Measurements from ENCODE around the gene WDR91.

WDR91 gene

DNA sequence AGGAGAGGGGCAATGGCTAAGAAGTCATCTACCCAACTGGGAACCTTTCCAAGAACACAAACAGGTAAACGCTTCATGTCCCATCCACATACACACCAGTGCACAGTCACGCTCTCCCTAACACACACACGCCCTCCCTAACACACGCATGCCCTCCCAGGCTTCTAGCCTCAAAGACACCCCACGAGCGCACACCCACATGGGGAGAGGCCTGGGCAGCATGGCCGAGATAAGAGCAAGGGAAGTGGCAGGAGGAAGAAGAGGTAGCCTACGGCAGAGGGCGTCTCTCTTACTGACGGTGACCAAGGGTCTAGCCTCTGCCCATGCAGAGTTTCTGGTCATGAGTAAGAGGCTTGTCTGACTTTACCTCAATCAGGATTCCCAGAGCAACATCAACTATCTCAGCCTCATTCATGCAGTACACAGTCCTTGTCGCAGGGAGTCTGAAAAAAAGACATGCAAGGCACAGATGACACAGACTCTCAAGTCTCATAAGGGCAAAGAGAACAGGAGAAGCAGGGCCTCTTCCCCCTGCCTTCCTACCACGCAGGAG is 43.9 kb downstream of the WDR91 start:
- DNase-seq, result peak in 1 of 10 donors; percentile 49
- intact Hi-C loops (cut with DNase I), result no loop called here

DNA sequence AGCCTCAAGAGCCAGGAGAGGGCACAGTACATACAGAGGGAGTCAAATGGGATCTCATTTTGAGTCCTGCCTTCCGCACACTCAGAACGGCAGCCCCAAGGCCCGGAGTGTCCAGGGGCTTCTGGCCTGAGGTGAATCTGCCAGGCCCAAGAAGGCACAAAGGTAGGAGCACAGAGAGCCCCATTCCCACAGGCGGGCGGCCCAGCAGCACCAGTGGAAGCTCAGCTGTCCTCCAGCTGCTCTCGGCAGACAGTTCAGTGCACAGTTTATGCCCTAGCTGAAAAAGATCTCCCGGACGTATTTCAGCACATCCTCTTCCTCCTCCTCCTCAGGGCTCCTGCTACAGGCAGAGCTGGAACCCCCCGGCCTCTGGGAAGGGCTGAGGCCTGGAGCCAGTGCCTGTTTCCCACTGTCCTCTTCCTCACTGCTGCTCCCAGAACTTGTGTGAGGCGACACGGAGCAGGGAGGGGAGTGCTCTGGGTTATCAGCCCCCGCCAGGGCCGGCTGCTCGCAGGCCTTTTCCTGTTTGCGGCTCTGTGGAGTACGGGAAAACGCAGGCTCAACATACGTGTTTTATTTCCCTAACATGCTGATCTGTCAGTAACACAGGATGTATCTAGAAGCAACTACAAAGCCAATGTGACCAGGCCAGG is 44.9 kb downstream of the WDR91 start:
- peak in 1 of 10 donors; percentile 55 for DNase-seq
- intact Hi-C loops (cut with DNase I), result no loop called here

DNA sequence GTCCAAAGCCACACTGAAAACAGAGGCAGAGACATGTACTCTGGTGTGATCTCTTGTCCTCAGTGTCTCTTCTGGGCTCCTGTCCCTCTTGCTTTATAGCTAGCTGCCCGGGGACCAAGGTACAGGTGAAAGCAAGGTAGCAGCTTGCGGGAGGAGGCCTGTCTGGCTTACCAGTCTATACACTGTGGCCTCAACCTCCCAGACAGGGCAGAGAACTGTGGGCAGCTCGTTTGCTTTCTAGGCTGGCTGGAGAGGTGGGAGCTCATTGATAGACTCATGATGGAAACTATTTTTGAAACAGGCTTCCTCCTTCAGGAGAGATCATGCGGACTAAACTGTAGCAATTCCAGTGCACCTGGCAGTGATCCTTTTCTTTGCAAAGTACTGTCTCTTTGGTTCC is 45.5 kb downstream of the WDR91 start:
- no peak for DNase-seq
- intact Hi-C loops (cut with DNase I), result no loop called here

DNA sequence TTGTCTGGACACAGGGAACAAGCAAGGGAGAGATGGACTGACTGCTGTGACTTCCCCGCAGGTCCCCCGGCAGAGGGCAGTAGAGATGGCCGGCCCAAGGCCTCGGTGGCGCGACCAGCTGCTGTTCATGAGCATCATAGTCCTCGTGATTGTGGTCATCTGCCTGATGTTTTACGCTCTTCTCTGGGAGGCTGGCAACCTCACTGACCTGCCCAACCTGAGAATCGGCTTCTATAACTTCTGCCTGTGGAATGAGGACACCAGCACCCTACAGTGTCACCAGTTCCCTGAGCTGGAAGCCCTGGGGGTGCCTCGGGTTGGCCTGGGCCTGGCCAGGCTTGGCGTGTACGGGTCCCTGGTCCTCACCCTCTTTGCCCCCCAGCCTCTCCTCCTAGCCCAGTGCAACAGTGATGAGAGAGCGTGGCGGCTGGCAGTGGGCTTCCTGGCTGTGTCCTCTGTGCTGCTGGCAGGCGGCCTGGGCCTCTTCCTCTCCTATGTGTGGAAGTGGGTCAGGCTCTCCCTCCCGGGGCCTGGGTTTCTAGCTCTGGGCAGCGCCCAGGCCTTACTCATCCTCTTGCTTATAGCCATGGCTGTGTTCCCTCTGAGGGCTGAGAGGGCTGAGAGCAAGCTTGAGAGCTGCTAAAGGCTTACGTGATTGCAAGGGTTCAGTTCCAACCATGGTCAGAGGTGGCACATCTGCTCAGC is 46.8 kb downstream of the WDR91 start:
- intact Hi-C loops (cut with DNase I), result no loop called here
- peak in 2 of 10 donors; percentile 59 to 86 for DNase-seq

DNA sequence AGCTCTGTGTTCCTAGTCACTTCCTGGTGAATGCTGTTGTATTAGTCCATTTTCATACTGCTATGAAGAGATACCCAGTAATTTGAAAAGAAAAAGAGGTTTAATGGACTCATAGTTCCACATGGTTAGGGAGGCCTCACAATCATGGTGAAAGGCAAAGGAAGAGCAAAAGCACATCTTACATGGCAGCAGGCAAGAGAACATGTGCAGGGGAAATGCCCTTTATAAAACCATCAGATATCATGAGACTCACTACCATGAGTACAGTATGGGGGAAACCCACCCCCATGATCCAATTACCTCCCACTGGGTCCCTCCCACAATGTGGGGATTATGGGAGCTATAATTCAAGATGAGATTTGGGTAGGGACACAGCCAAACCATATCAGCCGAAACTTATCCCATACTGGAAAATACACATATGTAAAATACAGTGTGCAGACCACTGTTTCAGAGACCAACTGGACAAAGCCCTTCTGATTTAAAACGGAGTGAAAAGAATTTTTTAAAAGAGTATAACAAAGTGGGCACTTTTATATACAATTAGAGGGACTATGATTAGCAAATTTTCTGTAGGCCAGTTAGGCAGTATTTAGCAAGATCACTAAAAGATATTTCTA is 48.8 kb downstream of the WDR91 start:
- no peak for DNase-seq

DNA sequence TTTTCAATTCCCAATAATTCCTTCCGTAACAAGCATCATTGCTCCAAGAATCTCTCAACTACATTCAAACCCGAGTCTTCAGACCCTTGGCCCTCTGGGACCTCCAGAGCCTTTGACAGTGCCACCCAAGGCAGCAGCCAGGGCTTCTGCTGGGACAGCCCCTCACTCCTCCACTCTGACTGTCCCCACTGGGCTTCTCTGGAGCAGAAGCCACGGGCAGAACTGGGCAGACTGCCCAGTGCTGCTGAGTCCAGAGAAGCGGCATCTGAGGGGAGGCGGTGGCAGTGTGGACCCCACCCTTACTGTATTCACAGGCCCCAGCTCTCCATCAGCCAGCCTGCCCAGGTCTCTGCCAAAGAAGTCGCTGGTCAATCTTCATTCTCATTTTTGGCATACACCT is 49.7 kb downstream of the WDR91 start:
- intact Hi-C loops (cut with DNase I), result no loop called here
- DNase-seq, result no peak

More for the DNA sequence above, 48.8 kb downstream of the WDR91 start:
- intact Hi-C loops (cut with DNase I), result no loop called here

DNA sequence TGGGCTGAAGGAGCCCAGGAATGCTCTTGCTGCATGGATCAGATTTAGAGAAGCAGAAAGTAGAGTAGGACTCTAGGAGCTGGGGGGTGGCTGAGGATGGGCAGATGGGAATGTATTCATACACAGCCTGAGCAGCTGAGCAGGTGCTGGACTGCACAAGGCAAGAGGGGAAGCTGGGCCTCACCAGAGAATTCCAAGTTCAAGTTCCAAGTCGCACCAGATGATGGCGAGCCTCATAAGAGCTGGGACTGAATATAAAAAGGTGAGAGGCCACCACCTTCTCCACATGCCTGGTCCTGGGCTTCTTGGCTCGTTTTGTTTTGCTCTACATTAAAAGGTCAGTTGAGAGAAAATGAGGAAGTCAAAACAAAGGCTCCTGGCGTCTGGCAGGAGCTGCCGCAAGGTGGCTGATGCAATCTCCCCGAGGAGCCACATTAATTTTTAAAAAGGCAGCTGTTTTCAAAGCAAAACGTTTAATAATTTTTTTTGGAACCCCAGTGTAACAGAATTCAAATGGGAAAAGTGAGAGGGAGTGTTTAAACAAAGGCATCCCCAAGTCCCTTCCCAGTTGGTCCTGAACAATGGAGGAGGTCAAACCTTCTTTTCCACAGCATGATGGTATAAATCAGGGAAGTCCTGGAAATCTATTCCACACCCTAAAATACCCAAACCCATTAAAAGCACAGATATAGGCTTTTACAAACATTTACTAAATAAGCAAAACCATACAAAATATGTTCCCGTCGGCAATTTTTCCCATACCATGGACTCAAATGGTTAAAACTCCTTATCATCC is 50.3 kb downstream of the WDR91 start:
- DNase-seq, result no peak
- intact Hi-C loops (cut with DNase I), result no loop called here

DNA sequence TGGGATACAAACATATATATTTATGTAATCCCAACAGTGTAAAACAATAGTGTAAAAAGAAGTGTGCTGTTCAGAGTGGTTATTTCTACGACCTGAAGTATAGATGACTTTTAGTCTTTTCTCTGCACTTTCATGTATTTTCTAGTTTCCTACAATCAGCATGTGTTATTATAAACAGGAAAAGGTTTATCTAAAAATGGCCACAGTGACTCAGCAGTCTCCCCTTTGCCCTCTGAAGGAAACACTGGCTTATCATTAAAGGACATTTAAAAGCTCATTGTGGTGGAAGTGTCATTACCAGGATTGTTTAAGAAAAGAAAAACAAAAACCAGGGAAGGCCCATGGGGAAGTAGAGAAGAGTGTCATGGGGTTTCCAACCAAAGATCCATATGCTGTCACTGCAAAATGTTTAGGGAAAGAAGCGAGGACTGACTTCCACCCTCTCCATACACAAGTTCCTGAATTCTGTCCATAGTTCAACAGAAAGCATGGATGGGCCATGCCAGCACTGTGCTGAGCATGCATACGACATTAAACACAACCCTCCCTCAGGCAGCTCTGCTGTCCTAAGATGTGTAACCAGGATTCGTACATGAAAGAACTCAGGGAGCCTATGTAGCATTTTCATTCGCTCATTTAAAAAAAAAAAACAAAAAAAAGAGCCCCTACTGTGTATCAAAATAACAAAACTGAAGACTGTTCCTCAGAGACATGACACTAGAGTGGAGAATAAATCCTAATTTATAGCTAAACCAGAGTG is 51.0 kb downstream of the WDR91 start:
- DNase-seq, result no peak
- intact Hi-C loops (cut with DNase I), result no loop called here

DNA sequence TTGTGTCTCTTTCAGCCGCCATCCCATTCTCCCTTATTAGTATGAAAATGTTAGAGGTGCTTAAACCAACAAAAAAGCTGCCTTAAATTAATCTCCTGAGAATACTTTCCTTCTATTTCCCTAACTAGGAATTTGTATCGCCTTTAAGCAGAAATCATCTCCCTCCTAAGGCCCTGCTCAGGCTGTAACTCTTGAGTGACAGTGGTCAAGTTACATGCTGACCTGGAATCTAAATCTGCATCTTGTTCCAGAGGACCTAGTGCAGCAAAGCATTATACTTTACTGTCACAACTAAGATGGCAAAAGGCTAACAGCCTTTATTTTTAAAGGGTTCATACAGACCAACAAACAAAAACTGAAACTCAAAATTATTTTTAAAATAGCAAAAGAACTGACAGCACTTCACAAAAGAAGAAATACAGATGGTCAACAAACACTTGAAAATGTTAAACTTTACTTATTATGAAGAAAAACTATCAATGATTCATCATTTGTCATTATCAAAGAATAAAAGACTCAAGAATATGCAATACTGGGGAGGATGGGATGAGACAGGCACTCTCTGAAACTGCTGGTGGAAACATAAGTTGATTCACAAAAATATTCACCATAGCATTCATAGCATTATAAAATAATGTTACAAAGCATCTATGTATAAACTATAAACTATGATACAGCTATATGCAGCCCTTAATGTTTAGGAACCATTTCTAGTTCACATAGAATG is 51.8 kb downstream of the WDR91 start:
- intact Hi-C loops (cut with DNase I), result no loop called here
- no peak for DNase-seq

DNA sequence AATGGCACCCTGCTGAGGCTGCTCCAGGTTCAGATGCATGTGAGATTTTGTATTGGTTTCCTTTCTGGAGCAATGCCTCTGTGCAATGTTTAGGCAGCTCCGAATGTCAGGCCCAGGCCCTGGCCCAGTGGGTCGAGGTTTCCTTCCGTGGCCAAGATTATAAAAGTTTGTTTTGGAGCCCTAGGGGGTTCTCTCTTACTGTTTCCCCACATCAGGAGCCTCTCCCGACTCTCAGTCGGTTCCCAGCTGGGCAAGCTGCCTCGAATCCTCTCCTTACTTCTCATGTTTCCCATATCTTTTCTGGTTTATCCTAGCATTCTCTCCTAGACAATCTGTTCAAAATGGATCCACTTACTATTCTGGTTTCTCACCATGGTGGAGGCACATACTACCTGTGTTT is 52.5 kb downstream of the WDR91 start:
- intact Hi-C loops (cut with DNase I), result no loop called here

DNA sequence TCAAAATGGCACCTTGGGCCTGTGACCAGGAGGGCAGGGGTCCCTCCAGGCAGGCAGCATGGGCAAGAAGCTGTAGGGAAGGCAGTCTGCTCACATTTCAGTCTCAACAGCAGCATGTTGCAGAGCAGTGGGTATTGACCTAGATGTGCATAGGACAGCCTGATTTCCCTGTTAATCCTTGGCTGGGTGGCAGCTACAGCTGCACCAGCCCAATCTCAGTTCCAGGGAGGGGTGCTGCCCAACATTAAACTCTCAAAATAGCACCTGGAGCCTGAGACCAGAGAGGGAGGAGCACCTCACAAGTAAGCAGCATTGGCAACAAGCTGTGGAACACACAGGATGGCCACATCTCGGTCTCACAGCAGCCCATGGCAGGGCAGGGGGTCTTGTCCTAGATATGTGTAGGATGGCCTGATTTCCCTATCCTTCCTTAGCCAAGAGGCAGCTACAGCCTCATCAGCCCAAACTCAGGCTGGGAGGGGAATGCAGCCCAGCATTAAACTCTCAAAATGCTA is 53.1 kb downstream of the WDR91 start:
- DNase-seq, result no peak
- intact Hi-C loops (cut with DNase I), result no loop called here

More for the DNA sequence above, 52.5 kb downstream of the WDR91 start:
- DNase-seq, result peak in 1 of 10 donors; percentile 67

DNA sequence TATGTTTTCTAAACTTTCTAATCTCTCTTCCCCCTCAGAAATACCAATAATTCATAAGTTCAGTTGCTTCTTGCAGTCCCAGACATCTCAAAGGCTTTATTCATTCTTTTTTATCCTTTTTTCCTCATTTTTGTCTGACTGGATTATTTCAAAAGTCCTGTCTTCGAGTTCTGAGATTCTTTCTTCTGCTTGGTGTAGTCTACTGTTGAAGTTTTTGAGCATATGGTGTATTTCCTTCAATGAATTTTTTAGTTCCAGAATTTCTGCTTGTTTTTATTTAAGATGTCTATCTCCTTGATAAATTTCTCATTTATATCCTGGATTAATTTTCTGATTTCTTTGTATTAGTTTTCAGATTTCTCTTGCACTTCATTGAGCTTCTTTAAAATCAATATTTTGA is 55.0 kb downstream of the WDR91 start:
- intact Hi-C loops (cut with DNase I), result no loop called here
- DNase-seq, result no peak

DNA sequence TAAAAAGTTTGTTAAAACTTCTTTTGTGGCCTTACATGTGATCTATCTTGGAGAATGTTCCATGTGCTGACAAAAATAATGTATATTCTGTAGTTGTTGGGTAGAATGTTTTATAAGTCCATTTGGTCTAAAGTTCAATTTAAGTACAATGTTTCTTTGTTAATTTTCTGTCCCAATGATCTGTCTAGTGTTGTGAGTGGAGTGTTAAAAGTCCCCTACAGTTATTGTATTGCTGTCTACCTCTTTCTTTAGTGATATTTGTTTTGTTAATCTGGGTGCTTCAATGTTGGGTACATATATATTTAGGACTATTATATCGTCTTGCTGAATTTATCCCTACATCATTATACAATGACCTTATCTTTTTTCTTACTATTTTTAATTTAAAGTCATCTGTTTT is 56.6 kb downstream of the WDR91 start:
- no peak for DNase-seq
- intact Hi-C loops (cut with DNase I), result no loop called here

DNA sequence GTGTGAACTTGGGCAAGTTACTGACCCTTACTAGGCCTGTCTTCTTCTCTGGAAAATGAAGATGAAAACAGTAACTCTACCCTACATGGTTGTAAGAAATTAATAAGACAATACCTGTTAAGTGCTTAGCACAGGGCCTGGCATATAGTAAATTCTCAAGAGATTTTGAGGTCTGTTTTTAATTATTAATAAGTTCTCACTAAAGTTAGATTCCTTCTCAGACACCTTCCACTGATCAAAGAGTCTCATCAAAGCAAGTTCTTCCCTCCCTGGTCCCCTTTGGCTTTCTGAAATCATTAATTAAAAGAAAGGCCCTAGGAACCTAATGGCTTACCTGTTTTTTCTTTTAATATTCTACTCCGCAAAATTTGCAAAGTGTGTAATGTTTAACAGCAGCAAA is 58.9 kb downstream of the WDR91 start:
- no peak for DNase-seq
- intact Hi-C loops (cut with DNase I), result no loop called here

DNA sequence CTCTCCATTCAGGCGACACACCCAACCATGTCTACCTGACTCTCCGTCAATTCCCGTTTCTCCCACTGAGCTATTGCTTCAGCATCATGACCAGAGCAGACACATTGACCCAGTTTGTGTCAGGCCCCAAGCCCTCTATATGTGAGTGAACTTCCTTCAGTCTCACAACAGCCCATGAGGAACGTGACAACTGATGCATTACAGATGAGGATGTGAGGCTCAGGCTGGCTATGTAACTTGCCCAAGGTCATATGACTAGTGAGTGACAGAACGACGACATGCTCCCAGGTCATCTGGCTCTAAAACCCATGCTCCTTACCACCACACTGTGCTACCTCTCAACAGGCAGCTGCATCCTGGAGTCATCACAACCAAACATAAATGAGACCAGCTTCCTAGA is 59.8 kb downstream of the WDR91 start:
- intact Hi-C loops (cut with DNase I), result no loop called here
- no peak for DNase-seq

DNA sequence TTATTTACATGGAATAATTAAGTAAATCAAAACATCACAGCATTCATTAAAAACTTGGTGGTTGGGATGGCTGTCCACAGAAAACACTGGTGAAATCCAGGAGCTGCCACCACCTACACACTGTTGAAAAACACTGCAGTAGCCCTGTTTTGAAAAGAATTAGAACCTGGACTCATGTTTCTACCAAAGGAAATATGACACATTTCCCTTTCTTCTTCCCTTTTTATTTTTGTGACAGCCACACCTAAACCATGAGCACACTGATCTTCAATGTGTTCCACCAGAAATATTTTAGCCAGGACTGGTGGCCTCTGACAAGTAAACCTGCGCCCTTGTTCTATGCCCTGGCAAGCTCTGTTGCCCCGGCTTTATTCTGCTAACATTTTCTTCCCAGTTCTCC is 60.2 kb downstream of the WDR91 start:
- DNase-seq, result no peak
- intact Hi-C loops (cut with DNase I), result no loop called here

DNA sequence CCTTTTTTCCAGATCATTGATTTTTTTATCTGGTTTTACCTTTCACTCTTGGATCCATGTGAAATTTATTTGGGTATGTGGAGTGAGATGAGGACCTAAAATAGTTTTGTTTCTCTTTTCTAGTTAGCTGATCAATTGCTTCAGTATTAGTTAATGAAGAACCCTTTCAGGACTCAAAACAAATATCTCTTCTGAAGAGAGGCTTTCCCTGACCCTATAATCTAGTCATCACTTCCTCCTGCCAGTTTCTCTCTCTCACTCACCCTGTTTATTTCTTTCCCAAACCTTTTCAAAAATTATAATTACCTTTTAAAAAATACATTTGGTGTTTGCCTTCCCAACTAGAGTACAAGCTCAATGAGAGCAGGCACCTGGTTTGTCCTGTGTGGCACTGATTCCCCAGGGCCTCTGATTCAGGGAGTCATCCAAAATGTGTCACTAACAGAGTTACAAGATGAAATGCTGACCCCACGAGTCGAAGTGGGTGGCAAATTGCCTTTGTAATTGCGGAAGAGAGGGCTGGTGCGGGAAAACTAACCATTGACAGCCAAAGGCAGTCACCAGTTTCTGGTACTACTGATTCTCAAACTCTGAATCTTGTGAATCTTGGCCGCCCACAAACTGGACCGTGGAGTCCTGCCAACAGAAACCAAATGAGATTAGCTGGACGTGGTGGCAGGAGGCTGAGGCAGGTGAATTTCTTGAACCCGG is 61.1 kb downstream of the WDR91 start:
- no peak for DNase-seq
- intact Hi-C loops (cut with DNase I), result no loop called here

DNA sequence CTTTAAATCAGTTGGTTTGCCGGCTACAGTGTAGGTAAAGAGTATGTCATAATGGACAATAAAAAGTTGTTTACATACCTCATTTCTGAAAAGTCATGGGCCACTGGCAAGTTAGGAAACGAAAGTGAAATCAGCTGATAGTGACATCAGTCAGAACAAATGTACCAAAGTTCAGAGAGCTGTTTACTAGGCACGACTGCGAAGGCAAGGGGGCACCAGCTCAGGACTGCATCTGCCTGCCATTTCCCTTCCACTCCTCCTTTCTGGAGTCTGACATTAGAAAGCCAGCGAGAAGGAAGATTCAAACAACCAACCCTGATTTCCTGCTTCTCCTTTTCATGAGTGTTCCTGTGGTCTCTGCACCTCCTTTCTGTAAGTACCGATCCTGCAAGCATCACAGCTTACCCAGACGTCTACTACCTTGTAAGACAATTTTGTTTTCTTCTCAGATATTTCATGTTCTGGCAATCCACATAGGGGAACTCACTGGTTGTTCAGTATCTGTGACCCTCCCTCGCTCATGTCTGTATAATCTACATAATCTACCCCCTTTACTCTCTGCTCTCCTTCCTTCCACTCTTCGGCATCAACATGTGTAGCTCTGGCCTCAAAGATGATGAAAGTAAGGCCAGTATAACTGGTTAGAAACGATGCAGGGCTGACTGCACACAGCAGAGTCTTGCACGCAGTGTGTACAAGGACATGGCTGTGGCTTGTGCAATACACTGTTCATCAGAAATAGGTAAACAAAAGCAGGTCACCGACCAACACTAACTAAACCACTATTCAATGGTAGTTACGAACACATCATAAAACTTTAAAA is 63.2 kb downstream of the WDR91 start, which contains the start of gene TMEM140:
Gene TMEM140 (plus strand): TSS at position 174 of the 823 bp plus-strand sequence. CDS start 16,370 bp downstream, outside the sequence.
- peak in 3 of 10 donors; percentile 46 to 79 (median 56) for DNase-seq
- intact Hi-C loops (cut with DNase I), result no loop called here
